Left ventricle myocardium inferior (tissue), 1 donor: Measurements from ENCODE around the gene PDHX. TPM values are rescaled to one million over a fixed set of nuclear protein-coding genes. Genes with fewer than 3 reads are reported as not detected.

ENCODE experiments used
- DNase-seq: peaks from one replicate; pipeline ENCODE4 v3.0.0-alpha.2; 2020
- H3K27ac ChIP-seq: fragments of 200-600 bp; replicated peaks from 2 replicates; pipeline ENCODE4 v1.8.0; 2021
- H3K27me3 ChIP-seq: fragments of 200-600 bp; 2 replicates; pipeline ENCODE4 v1.8.0; 2021; ENCODE audit warnings: low read depth
- H3K36me3 ChIP-seq: fragments of 200-600 bp; 2 replicates; pipeline ENCODE4 v1.8.0; 2021
- H3K4me1 ChIP-seq: fragments of 200-600 bp; 2 replicates; pipeline ENCODE4 v1.8.0; 2021
- H3K4me3 ChIP-seq: fragments of 200-600 bp; 2 replicates; pipeline ENCODE4 v1.8.0; 2021; ENCODE audit warnings: mild to moderate bottlenecking, moderate library complexity
- H3K9me3 ChIP-seq: fragments of 200-600 bp; replicated peaks from 2 replicates; pipeline ENCODE4 v1.8.0; 2021
- CTCF ChIP-seq: fragments of 200-600 bp; IDR thresholded peaks from 2 replicates; pipeline ENCODE4 v1.8.0; 2021; ENCODE audit warnings: antibody characterized with exemption, mild to moderate bottlenecking, borderline replicate concordance
- intact Hi-C: fragments of 100-400 bp; cut with micrococcal nuclease; formaldehyde crosslinking; loops from one replicate; pipeline ENCODE4 v1.11.0; 2022
- total RNA-seq: library from RNA; stranded (reverse); fragmentation: NEBNext Ultra II Directional; extraction: Animal tissue kit (Norgen Biotek cat#: 25700); gene quantifications from one replicate; pipeline ENCODE4 v1.2.1, GENCODE V29; 2021
- donor health status: DM: no; HTN: yes; CAD: no; lungs with severe emphysema.

The PDHX gene
- total RNA-seq, 1 donor from 2014 or later = 157 TPM

- peaks cover 24% of the 10 kb centered on the region for H3K36me3 ChIP-seq
- no peak overlapping the region for H3K4me3 ChIP-seq
- intact Hi-C loops = loop anchor here (5.0 to 10.0 kb wide), 2 partner anchors 306 to 458 kb away; no protein-coding TSS in a partner anchor
- H3K27me3 ChIP-seq = no peaks in the 10 kb centered on the region
- DNase-seq = no peak
- H3K9me3 ChIP-seq = no peaks in the 10 kb centered on the region
- no peak overlapping the region for H3K27ac ChIP-seq
- peaks cover 58% of the 10 kb centered on the region for H3K4me1 ChIP-seq
- no peak for TF ChIP-seq CTCF
These were observed 12.7 kb downstream of the PDHX start for GRCh38 chr11:34928960-34929680.

GRCh38 chr11:34929794-34930763 is 13.7 kb downstream of the PDHX start:
- Histone ChIP-seq H3K4me1 (peaks cover 48% of the 10 kb centered on the region), H3K9me3 (no peaks in the 10 kb centered on the region), H3K4me3 (no peak overlapping the region), H3K36me3 (peaks cover 24% of the 10 kb centered on the region), H3K27ac (no peak overlapping the region), H3K27me3 (no peaks in the 10 kb centered on the region)
- intact Hi-C loops = loop anchor here (5.0 to 10.0 kb wide), 2 partner anchors 305 to 457 kb away; no protein-coding TSS in a partner anchor
- no peak for TF ChIP-seq CTCF
- no peak for DNase-seq

- no peak for DNase-seq
- no peak overlapping the region for H3K27ac ChIP-seq
- H3K36me3 ChIP-seq = peaks cover 20% of the 10 kb centered on the region
- H3K27me3 ChIP-seq = no peaks in the 10 kb centered on the region
- no peak overlapping the region for H3K4me3 ChIP-seq
- intact Hi-C loops = no loop called here
- H3K9me3 ChIP-seq = no peaks in the 10 kb centered on the region
- H3K4me1 ChIP-seq = peaks cover 32% of the 10 kb centered on the region
- TF ChIP-seq CTCF = no peak
These were observed 20.7 kb downstream of the PDHX start for GRCh38 chr11:34936945-34937629.

- H3K4me1 ChIP-seq = peaks cover 36% of the 10 kb centered on the region
- intact Hi-C loops = no loop called here
- no peak overlapping the region for H3K4me3 ChIP-seq
- H3K27me3 ChIP-seq = no peaks in the 10 kb centered on the region
- TF ChIP-seq CTCF = no peak
- DNase-seq = no peak
- no peak overlapping the region for H3K27ac ChIP-seq
- H3K9me3 ChIP-seq = no peaks in the 10 kb centered on the region
- peaks cover 5% of the 10 kb centered on the region for H3K36me3 ChIP-seq
These were observed 22.2 kb downstream of the PDHX start for GRCh38 chr11:34938611-34939010.

- H3K36me3 ChIP-seq = peaks cover 13% of the 10 kb centered on the region
- DNase-seq = no peak
- H3K27me3 ChIP-seq = no peaks in the 10 kb centered on the region
- intact Hi-C loops = no loop called here
- no peak overlapping the region for H3K27ac ChIP-seq
- no peak for TF ChIP-seq CTCF
- peaks cover 11% of the 10 kb centered on the region for H3K9me3 ChIP-seq
- H3K4me3 ChIP-seq = no peak overlapping the region
- peaks cover 37% of the 10 kb centered on the region for H3K4me1 ChIP-seq
These were observed 23.7 kb downstream of the PDHX start for GRCh38 chr11:34940026-34940677.
